RWPE2 (cell line): ENCODE data around the gene DUSP11.
A peak's percentile ranks its signal among the peaks of the same experiment; 100 is the strongest.

Experiments
- ATAC-seq: fragments of 200-7000 bp; cut with Tn5 transposase; 3 replicates; pipeline ENCODE4 v1.9.1; 2021; ENCODE audit warnings: low read depth
- DNase-seq: peaks from one replicate; pipeline ENCODE4 v3.0.0-alpha.2; 2020; ENCODE audit warnings: low spot score
- H3K27ac ChIP-seq: fragments of 450-650 bp; 2 replicates; pipeline ENCODE4 v1.5.1; 2017; ENCODE audit warnings: mild to moderate bottlenecking; ENCODE audit not compliant: poor library complexity, severe bottlenecking
- H3K27me3 ChIP-seq: fragments of 250-450 bp; sonication (Bioruptor Pico); 2 replicates; pipeline ENCODE4 v1.5.1; 2021; ENCODE audit warnings: mild to moderate bottlenecking, moderate library complexity; ENCODE audit not compliant: insufficient read depth, poor library complexity, severe bottlenecking
- H3K36me3 ChIP-seq: fragments of 250-450 bp; sonication (Bioruptor Pico); 2 replicates; pipeline ENCODE4 v1.5.1; 2020; ENCODE audit warnings: low read depth, mild to moderate bottlenecking, moderate library complexity
- H3K4me1 ChIP-seq: fragments of 250-450 bp; sonication (Bioruptor Pico); 2 replicates; pipeline ENCODE4 v1.5.1; 2021; ENCODE audit warnings: mild to moderate bottlenecking, moderate library complexity; ENCODE audit not compliant: insufficient read depth, poor library complexity, severe bottlenecking
- H3K4me3 ChIP-seq: fragments of 250-450 bp; sonication (Bioruptor Pico); 2 replicates; pipeline ENCODE4 v1.5.1; 2021; ENCODE audit warnings: mild to moderate bottlenecking, moderate library complexity; ENCODE audit not compliant: severe bottlenecking
- H3K9me3 ChIP-seq: fragments of 250-450 bp; sonication (Bioruptor Pico); 2 replicates; pipeline ENCODE4 v1.5.1; 2021; ENCODE audit warnings: mild to moderate bottlenecking, moderate library complexity; ENCODE audit not compliant: severe bottlenecking
- TF ChIP-seq, protein P1 (sequence below): fragments of 450-650 bp; IDR thresholded peaks from one replicate; pipeline ENCODE4 v1.5.1; 2017; ENCODE audit warnings: mild to moderate bottlenecking, moderate library complexity; ENCODE audit not compliant: poor library complexity, severe bottlenecking

The DUSP11 gene

GRCh38 chr2:73776381-73776780 lies 3.5 kb downstream of the DUSP11 start:
- Histone ChIP-seq H3K4me3 (no peak overlapping the region), H3K9me3 (no peaks in the 10 kb centered on the region), H3K27me3 (no peaks in the 10 kb centered on the region), H3K4me1 (peaks cover 32% of the 10 kb centered on the region), H3K27ac (peak overlapping the region; percentile 97), H3K36me3 (peaks cover 65% of the 10 kb centered on the region)
- TF ChIP-seq, protein P1, sequence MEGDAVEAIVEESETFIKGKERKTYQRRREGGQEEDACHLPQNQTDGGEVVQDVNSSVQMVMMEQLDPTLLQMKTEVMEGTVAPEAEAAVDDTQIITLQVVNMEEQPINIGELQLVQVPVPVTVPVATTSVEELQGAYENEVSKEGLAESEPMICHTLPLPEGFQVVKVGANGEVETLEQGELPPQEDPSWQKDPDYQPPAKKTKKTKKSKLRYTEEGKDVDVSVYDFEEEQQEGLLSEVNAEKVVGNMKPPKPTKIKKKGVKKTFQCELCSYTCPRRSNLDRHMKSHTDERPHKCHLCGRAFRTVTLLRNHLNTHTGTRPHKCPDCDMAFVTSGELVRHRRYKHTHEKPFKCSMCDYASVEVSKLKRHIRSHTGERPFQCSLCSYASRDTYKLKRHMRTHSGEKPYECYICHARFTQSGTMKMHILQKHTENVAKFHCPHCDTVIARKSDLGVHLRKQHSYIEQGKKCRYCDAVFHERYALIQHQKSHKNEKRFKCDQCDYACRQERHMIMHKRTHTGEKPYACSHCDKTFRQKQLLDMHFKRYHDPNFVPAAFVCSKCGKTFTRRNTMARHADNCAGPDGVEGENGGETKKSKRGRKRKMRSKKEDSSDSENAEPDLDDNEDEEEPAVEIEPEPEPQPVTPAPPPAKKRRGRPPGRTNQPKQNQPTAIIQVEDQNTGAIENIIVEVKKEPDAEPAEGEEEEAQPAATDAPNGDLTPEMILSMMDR, result no peak
- DNase-seq (no peak), ATAC-seq (peak; percentile 80)

DNA sequence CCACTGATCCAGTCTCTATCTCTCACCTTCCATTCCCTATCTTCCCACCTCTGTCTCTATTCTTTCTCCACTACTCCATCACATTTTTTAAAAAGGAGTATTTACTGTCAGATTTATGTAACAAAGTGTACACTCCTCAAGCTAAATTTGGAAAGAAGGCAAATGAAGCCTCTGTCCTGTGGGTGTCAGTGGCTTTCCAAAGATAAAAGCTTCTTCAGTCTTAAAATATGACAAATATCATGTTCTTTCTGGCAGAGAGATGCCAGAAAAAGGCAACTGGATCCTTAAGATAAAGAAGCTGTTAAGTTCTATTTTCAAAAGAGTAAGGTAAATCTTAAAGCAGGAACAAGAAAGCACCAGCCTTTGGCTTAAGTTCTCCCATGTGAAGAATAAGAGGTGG lies 7.1 kb downstream of the DUSP11 start:
- Histone ChIP-seq H3K27me3 (no peaks in the 10 kb centered on the region), H3K4me1 (peaks cover 24% of the 10 kb centered on the region), H3K36me3 (peaks cover 86% of the 10 kb centered on the region), H3K4me3 (no peak overlapping the region), H3K9me3 (no peaks in the 10 kb centered on the region), H3K27ac (no peak overlapping the region)
- ATAC-seq, result no peak
- DNase-seq, result no peak
- TF ChIP-seq, protein P1, result no peak

DNA sequence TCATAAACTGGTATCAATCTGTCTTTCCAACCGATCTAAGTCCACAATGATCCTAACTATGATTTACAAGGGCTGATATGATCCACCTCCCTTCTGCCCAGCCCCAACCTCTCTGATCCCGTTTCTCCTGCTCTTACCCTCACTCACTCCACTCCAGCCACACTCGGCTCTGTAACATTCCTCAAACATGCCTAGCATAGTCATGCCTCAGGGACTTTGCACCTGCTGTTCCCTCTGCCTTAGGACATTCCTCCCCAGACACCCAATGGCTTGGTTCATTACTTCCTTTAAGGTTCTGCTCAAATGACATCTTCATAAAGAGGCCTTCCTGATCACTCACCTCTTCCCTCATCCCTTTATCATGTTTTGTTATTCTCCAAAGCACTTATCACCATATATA lies 9.2 kb downstream of the DUSP11 start:
- DNase-seq (no peak), ATAC-seq (no peak)
- peaks cover 5% of the 10 kb centered on the region for H3K4me1 ChIP-seq
- H3K27me3 ChIP-seq, result no peaks in the 10 kb centered on the region
- no peaks in the 10 kb centered on the region for H3K9me3 ChIP-seq
- H3K4me3 ChIP-seq, result no peak overlapping the region
- TF ChIP-seq, protein P1, result no peak
- H3K36me3 ChIP-seq, result peaks cover 86% of the 10 kb centered on the region
- no peak overlapping the region for H3K27ac ChIP-seq

DNA sequence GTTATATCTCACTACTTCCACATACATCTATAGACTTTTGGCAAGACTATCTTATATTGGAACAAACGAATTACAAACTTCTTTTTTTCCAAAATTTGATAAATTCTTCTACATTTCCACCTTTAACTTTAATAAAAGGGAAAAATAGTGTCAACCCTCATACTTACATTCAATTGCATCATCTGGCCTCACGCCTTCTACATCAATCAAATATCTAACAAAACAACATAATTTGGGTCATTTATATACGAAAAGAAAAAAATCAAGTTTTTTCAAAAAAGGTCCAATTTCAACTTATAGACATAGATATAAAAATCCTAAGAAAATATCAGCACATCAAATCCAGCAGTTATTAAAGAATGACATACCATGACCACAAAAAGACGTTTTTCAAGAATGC lies 12.9 kb downstream of the DUSP11 start:
- Histone ChIP-seq H3K4me3 (no peak overlapping the region), H3K36me3 (peaks cover 89% of the 10 kb centered on the region), H3K27ac (no peak overlapping the region), H3K4me1 (no peaks in the 10 kb centered on the region), H3K9me3 (no peaks in the 10 kb centered on the region), H3K27me3 (no peaks in the 10 kb centered on the region)
- no peak for DNase-seq
- TF ChIP-seq, protein P1, result no peak
- ATAC-seq, result no peak

- ATAC-seq, result no peak
- H3K4me1 ChIP-seq, result no peaks in the 10 kb centered on the region
- no peak overlapping the region for H3K4me3 ChIP-seq
- TF ChIP-seq, protein P1, result no peak
- no peak for DNase-seq
- no peaks in the 10 kb centered on the region for H3K9me3 ChIP-seq
- H3K36me3 ChIP-seq, result peaks cover 92% of the 10 kb centered on the region
- no peak overlapping the region for H3K27ac ChIP-seq
- no peaks in the 10 kb centered on the region for H3K27me3 ChIP-seq
Measured at GRCh38 chr2:73766349-73766748, 13.6 kb downstream of the DUSP11 start.
